HG03280 (cell line): ENCODE measurements around the gene BBOX1.
"Not testable (repeated sequence)": the region's sequence is repeated elsewhere in the genome, so short reads cannot be mapped to it uniquely, and the experiment has no call there.

Experiments used
- ATAC-seq: cut with Tn5 transposase; IDR thresholded peaks from one replicate; pipeline ENCODE4 v1.9.1; 2021; ENCODE audit warnings: mild to moderate bottlenecking, moderate library complexity; ENCODE audit not compliant: unreplicated experiment

Gene BBOX1

DNA sequence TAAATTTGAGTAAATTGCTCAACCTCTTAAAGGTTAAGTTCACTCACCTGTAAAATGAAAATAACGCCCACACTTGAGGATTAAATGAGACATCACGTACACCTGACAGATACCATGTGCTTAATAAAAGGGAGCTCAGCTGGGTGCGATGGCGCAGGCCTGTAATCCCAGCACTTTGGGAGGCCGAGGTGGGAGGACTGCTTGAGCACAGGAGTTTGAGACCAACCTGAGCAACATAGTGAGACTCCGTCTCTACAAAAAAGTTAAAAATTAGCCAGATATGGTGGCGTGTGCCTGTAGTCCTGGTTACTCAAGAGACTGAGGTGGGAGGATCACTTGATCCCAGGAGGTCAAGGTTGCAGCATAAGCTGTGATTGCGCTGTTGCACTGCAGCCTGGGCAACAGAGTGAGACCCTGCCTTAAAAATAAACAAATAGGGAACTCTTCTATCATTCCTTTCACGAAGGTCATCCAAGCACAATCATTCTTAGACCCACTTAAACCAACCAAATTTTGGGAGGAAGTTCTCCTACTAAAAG, 134.1 kb downstream of the BBOX1 start:
- no peak for ATAC-seq

DNA sequence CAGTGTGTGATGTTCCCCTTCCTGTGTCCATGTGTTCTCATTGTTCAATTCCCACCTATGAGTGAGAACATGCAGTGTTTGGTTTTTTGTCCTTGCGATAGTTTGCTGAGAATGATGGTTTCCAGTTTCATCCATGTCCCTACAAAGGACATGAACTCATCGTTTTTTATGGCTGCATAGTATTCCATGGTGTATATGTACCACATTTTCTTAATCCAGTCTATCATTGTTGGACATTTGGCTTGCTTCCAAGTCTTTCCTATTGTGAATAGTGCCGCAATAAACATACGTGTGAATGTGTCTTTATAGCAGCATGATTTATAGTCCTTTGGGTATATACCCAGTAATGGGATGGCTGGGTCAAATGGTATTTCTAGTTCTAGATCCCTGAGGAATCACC, 134.9 kb downstream of the BBOX1 start:
- not testable (repeated sequence) for ATAC-seq
